ENCODE measurements around the gene DENND6A.

DNA sequence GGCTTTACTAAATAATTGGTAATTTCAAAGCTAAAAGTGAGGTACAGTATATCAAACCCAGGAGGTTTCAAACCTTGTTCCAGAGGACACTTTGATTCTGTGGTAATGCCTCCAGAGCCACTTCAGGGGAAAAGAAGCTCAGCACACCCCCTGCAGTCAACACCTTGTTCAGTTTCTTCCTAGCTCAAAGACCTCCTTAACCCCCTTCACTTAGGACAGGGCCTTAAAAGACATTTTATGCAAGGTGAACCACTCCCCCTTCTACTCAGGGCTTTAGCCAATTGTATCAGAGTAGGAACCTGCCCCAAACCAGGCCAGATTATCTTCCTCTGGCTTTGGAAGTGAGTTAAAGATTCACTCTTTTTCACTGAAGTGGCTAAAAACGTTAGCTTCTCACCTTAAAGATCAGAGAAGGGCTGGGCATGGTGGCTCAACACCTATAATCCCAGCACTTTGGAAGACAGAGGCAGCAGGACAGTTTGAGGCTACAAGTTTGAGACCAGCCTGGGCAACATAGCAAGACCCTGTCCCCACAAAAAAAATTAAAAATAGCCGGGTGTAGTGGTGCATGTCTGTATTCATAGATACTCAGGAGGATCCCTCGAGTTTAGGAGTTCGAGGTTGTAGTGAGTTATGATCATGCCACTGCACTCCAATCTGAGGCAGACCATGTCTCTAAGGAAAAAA lies 3.4 kb downstream of the DENND6A start:
- TF ChIP-seq CTCF (conservative IDR thresholded peaks at IDR 0.05) (no peak), ZFX (IDR thresholded peaks at IDR 0.05) (no peak)
